H9 (cell line): ENCODE results near the gene CTF1. TPM values are rescaled to one million over a fixed set of nuclear protein-coding genes. Genes with fewer than 3 reads are reported as not detected.

Source experiments
- DNase-seq: peaks from one replicate; pipeline ENCODE4 v3.0.0-alpha.2; 2017
- H2AFZ ChIP-seq: one replicate; pipeline ENCODE4 v1.6.1; 2013; ENCODE audit warnings: mild to moderate bottlenecking, low read length, control low read depth, moderate library complexity
- H2AK5ac ChIP-seq: 2 replicates; pipeline ENCODE4 v1.6.1; 2013; ENCODE audit warnings: low read length, control low read depth, mixed read lengths; ENCODE audit not compliant: insufficient read length
- H2BK120ac ChIP-seq: one replicate; pipeline ENCODE4 v1.6.1; 2013; ENCODE audit warnings: low read depth, mild to moderate bottlenecking, low read length, control low read depth, inconsistent platforms; ENCODE audit not compliant: poor library complexity, severe bottlenecking
- H2BK12ac ChIP-seq: 2 replicates; pipeline ENCODE4 v1.6.1; 2013; ENCODE audit warnings: low read length, control low read depth, mixed read lengths, low read depth; ENCODE audit not compliant: insufficient read length
- H2BK15ac ChIP-seq: 2 replicates; pipeline ENCODE4 v1.6.1; 2013; ENCODE audit warnings: low read depth, low read length, control low read depth
- H2BK20ac ChIP-seq: one replicate; pipeline ENCODE4 v1.6.1; 2013; ENCODE audit warnings: low read depth, mild to moderate bottlenecking, low read length, control low read depth, inconsistent platforms; ENCODE audit not compliant: poor library complexity, severe bottlenecking
- H2BK5ac ChIP-seq: 2 replicates; pipeline ENCODE4 v1.6.1; 2013; ENCODE audit warnings: low read length, control low read depth, mixed read lengths; ENCODE audit not compliant: insufficient read length
- H3K14ac ChIP-seq: 2 replicates; pipeline ENCODE4 v1.6.1; 2013; ENCODE audit warnings: low read length, control low read depth; ENCODE audit not compliant: insufficient read depth
- H3K18ac ChIP-seq: 2 replicates; pipeline ENCODE4 v1.6.1; 2013; ENCODE audit warnings: low read depth, mild to moderate bottlenecking, mixed read lengths, low read length, control low read depth; ENCODE audit not compliant: insufficient read length
- H3K23ac ChIP-seq: 2 replicates; pipeline ENCODE4 v1.6.1; 2013; ENCODE audit warnings: low read length, control low read depth, mixed read lengths, low read depth; ENCODE audit not compliant: insufficient read length
- H3K23me2 ChIP-seq: 2 replicates; pipeline ENCODE4 v1.6.1; 2013; ENCODE audit warnings: low read depth, mild to moderate bottlenecking, mixed read lengths, low read length, control low read depth; ENCODE audit not compliant: insufficient read length, poor library complexity, severe bottlenecking
- H3K27ac ChIP-seq: 2 replicates; pipeline ENCODE4 v1.5.1; 2013; ENCODE audit warnings: low read length, control low read depth, mixed read lengths, low read depth; ENCODE audit not compliant: insufficient read length
- H3K27me3 ChIP-seq: 2 replicates; pipeline ENCODE4 v1.6.1; 2013; ENCODE audit warnings: low read length, control low read depth, inconsistent platforms; ENCODE audit not compliant: insufficient read depth
- H3K4ac ChIP-seq: 2 replicates; pipeline ENCODE4 v1.6.1; 2013; ENCODE audit warnings: low read depth, mild to moderate bottlenecking, control low read depth, inconsistent platforms, low read length, moderate library complexity
- H3K4me1 ChIP-seq: 2 replicates; pipeline ENCODE4 v1.6.1; 2013; ENCODE audit warnings: low read length, control low read depth, inconsistent platforms; ENCODE audit not compliant: insufficient read depth
- H3K4me2 ChIP-seq: 2 replicates; pipeline ENCODE4 v1.6.1; 2013; ENCODE audit warnings: low read length, control low read depth, mixed read lengths; ENCODE audit not compliant: insufficient read length, insufficient read depth
- H3K56ac ChIP-seq: 2 replicates; pipeline ENCODE4 v1.6.1; 2013; ENCODE audit warnings: low read depth, mild to moderate bottlenecking, mixed read lengths, low read length, control low read depth; ENCODE audit not compliant: insufficient read length
- H3K79me1 ChIP-seq: 2 replicates; pipeline ENCODE4 v1.6.1; 2013; ENCODE audit warnings: low read depth, mild to moderate bottlenecking, moderate library complexity, low read length, control low read depth, inconsistent platforms; ENCODE audit not compliant: insufficient read depth, poor library complexity, severe bottlenecking
- H3K79me2 ChIP-seq: 2 replicates; pipeline ENCODE4 v1.6.1; 2013; ENCODE audit warnings: low read length, control low read depth, inconsistent platforms; ENCODE audit not compliant: insufficient read depth
- H3K9ac ChIP-seq: 2 replicates; pipeline ENCODE4 v1.6.1; 2013; ENCODE audit warnings: low read length, control low read depth, mixed read lengths; ENCODE audit not compliant: insufficient read length; ENCODE audit errors: extremely low read depth
- H3K9me3 ChIP-seq: one replicate; pipeline ENCODE4 v1.6.1; 2013; ENCODE audit warnings: low read depth, low read length, inconsistent platforms; ENCODE audit not compliant: control insufficient read depth
- H3T11ph ChIP-seq: one replicate; pipeline ENCODE4 v1.6.1; 2013; ENCODE audit warnings: mild to moderate bottlenecking, low read length, control low read depth, inconsistent platforms
- H4K20me1 ChIP-seq: one replicate; pipeline ENCODE4 v1.6.1; 2013; ENCODE audit not compliant: control insufficient read depth, insufficient read length, insufficient read depth
- H4K5ac ChIP-seq: 2 replicates; pipeline ENCODE4 v1.6.1; 2013; ENCODE audit warnings: low read depth, mild to moderate bottlenecking, mixed read lengths, low read length, control low read depth; ENCODE audit not compliant: insufficient read length
- H4K8ac ChIP-seq: replicated peaks from 2 replicates; pipeline ENCODE4 v1.6.1; 2013; ENCODE audit warnings: low read length, control low read depth, mixed read lengths, low read depth; ENCODE audit not compliant: insufficient read length
- H4K91ac ChIP-seq: 2 replicates; pipeline ENCODE4 v1.6.1; 2013; ENCODE audit warnings: low read depth, mild to moderate bottlenecking, moderate library complexity, mixed read lengths, low read length, control low read depth; ENCODE audit not compliant: insufficient read length
- H3K27ac Mint-ChIP-seq, 3 experiments: 2 replicates in 2 of 3; 3 replicates in 1 of 3; pipeline ENCODE4 v1.8.0; 2020 to 2021; ENCODE audit warnings: mixed read lengths in 3 of 3, mild to moderate bottlenecking in 1 of 3, moderate library complexity in 1 of 3
- H3K27me3 Mint-ChIP-seq: 2 replicates; pipeline ENCODE4 v1.8.0; 2021; ENCODE audit warnings: low read depth, mild to moderate bottlenecking, moderate library complexity, mixed read lengths
- H3K36me3 Mint-ChIP-seq, 3 experiments: 2 replicates in 2 of 3; 3 replicates in 1 of 3; pipeline ENCODE4 v1.8.0; 2020 to 2021; ENCODE audit warnings: low read depth in 3 of 3, mixed read lengths in 3 of 3; ENCODE audit not compliant: insufficient read depth in 1 of 3
- H3K4me1 Mint-ChIP-seq, 2 experiments: 2 replicates each; pipeline ENCODE4 v1.8.0; 2020; ENCODE audit warnings: mixed read lengths in 2 of 2
- H3K4me3 Mint-ChIP-seq, 2 experiments: 2 replicates in 1 of 2; 3 replicates in 1 of 2; pipeline ENCODE4 v1.8.0; 2020 to 2021; ENCODE audit warnings: mild to moderate bottlenecking in 2 of 2, mixed read lengths in 2 of 2, moderate library complexity in 1 of 2
- H3K9me3 Mint-ChIP-seq, 2 experiments: 2 replicates in 1 of 2; 3 replicates in 1 of 2; pipeline ENCODE4 v1.8.0; 2020; ENCODE audit warnings: mild to moderate bottlenecking in 2 of 2, mixed read lengths in 2 of 2, moderate library complexity in 1 of 2
- WGBS: extraction: QIAGEN DNeasy Blood & Tissue Kit; methylation state at CpG from one replicate; pipeline ENCODE4 v1.1.7; 2013; ENCODE audit warnings: missing lambda C conversion rate, low lambda C conversion rate, mixed read lengths; ENCODE audit not compliant: insufficient read length; ENCODE audit errors: extremely low coverage; 5-methylcytosine and 5-hydroxymethylcytosine counted together
- microRNA-seq: library from miRNA; unstranded; fragments of <30 nt; microRNA quantifications from one replicate; pipeline ENCODE4, GENCODE V29; 2020; ENCODE audit warnings: borderline microRNAs expressed
- total RNA-seq: library from RNA; stranded (reverse); gene quantifications from 2 replicates; pipeline ENCODE4 v1.2.1, GENCODE V29; 2021
- TF ChIP-seq, protein P1 (sequence below): fragments of 200-600 bp; sonication (generic); conservative IDR thresholded peaks from 3 replicates; pipeline ENCODE4 v1.8.0; 2021; ENCODE audit warnings: antibody characterized with exemption, mild to moderate bottlenecking

Gene CTF1
- total RNA-seq, 1 experiment from 2014 or later = 0.72 TPM

DNA sequence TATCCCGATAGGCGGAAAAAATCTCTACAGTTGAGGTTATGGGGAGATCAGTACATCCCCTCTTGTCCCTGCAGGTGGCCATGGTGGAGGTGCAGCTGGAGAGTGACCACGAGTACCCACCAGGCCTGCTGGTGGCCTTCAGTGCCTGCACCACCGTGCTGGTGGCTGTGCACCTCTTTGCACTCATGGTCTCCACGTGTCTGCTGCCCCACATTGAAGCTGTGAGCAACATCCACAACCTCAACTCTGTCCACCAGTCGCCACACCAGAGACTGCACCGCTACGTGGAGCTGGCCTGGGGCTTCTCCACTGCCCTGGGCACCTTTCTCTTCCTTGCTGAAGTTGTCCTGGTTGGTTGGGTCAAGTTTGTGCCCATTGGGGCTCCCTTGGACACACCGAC is 56.7 kb downstream of the CTF1 start:
- H2BK15ac ChIP-seq = no peak overlapping the region
- H4K91ac ChIP-seq = no peak overlapping the region
- H3K27me3 ChIP-seq = no peaks in the 10 kb centered on the region
- H3K27ac ChIP-seq = no peak overlapping the region
- no peaks in the 10 kb centered on the region for H3K4me1 ChIP-seq
- no peaks in the 10 kb centered on the region for H3K9me3 Mint-ChIP-seq
- no peak overlapping the region for H2BK120ac ChIP-seq
- no peak overlapping the region for H2AFZ ChIP-seq
- TF ChIP-seq, protein P1, sequence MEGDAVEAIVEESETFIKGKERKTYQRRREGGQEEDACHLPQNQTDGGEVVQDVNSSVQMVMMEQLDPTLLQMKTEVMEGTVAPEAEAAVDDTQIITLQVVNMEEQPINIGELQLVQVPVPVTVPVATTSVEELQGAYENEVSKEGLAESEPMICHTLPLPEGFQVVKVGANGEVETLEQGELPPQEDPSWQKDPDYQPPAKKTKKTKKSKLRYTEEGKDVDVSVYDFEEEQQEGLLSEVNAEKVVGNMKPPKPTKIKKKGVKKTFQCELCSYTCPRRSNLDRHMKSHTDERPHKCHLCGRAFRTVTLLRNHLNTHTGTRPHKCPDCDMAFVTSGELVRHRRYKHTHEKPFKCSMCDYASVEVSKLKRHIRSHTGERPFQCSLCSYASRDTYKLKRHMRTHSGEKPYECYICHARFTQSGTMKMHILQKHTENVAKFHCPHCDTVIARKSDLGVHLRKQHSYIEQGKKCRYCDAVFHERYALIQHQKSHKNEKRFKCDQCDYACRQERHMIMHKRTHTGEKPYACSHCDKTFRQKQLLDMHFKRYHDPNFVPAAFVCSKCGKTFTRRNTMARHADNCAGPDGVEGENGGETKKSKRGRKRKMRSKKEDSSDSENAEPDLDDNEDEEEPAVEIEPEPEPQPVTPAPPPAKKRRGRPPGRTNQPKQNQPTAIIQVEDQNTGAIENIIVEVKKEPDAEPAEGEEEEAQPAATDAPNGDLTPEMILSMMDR = no peak
- no peak overlapping the region for H3K23ac ChIP-seq
- H3K4me1 Mint-ChIP-seq = peaks cover 14 to 17% of the 10 kb centered on the region in 2 experiments
- no peak overlapping the region for H3K14ac ChIP-seq
- no peaks in the 10 kb centered on the region for H3K9me3 ChIP-seq
- H2BK12ac ChIP-seq = no peak overlapping the region
- no peak overlapping the region for H3K9ac ChIP-seq
- no peak overlapping the region for H3K56ac ChIP-seq
- H3K79me1 ChIP-seq = no peaks in the 10 kb centered on the region
- no peaks in the 10 kb centered on the region for H3K79me2 ChIP-seq
- no peak overlapping the region for H3T11ph ChIP-seq
- no peak for DNase-seq
- no peak overlapping the region for H4K8ac ChIP-seq
- H3K36me3 Mint-ChIP-seq = no peaks in the 10 kb centered on the region; a peak in 1 of 7 replicates
- H2BK5ac ChIP-seq = no peak overlapping the region
- no peak overlapping the region for H3K4me3 Mint-ChIP-seq
- no peak overlapping the region for H4K5ac ChIP-seq
- H2BK20ac ChIP-seq = no peak overlapping the region
- no peaks in the 10 kb centered on the region for H4K20me1 ChIP-seq
- H3K27ac Mint-ChIP-seq = no peak overlapping the region; a peak in 1 of 7 replicates
- no peak overlapping the region for H3K18ac ChIP-seq
- no peak overlapping the region for H3K4me2 ChIP-seq
- no CpG with 5 or more reads among the region's 9 CpGs for WGBS
- peaks cover 4% of the 10 kb centered on the region; the same call in 1 of the 2 replicates for H3K27me3 Mint-ChIP-seq
- H2AK5ac ChIP-seq = no peak overlapping the region
- peaks cover 9% of the 10 kb centered on the region for H3K23me2 ChIP-seq
- no peak overlapping the region for H3K4ac ChIP-seq

Small RNA genes lying within 50 kb of the gene (microRNA-seq; reads per million reads assigned to microRNA genes)
- gene MIR4519 (not detected), gene MIR762 (not detected)

Other genes with a start within 250 kb of the CTF1 start
- 11.6 and 13.6 TPM in 2 replicates for gene PRR14, start 245.7 kb upstream of the CTF1 start, total RNA-seq
- gene FBRS, start 238.2 kb upstream of the CTF1 start, total RNA-seq = 12.6 and 16.8 TPM in 2 replicates
- 63.1 and 65.5 TPM in 2 replicates for gene SRCAP, start 197.4 kb upstream of the CTF1 start, total RNA-seq
- gene PHKG2, start 148.2 kb upstream of the CTF1 start, total RNA-seq = 46.6 and 47.9 TPM in 2 replicates
- 5.4 and 7.4 TPM in 2 replicates for gene CFAP119, start 134.6 kb upstream of the CTF1 start, total RNA-seq
- gene RNF40, start 134.3 kb upstream of the CTF1 start, total RNA-seq = 103 and 106 TPM in 2 replicates
- 20.0 TPM in 2 replicates for gene ZNF629, start 109.4 kb upstream of the CTF1 start, total RNA-seq
- 17.5 and 18.3 TPM in 2 replicates for gene BCL7C, start 2.5 kb upstream of the CTF1 start, total RNA-seq
- gene FBXL19, start 27.0 kb downstream of the CTF1 start, total RNA-seq = 66.8 and 68.0 TPM in 2 replicates
- gene ORAI3, start 52.5 kb downstream of the CTF1 start, total RNA-seq = 6.1 and 6.9 TPM in 2 replicates
- 36.9 and 37.0 TPM in 2 replicates for gene SETD1A, start 61.1 kb downstream of the CTF1 start, total RNA-seq
- 5.5 and 7.5 TPM in 2 replicates for gene HSD3B7, start 88.6 kb downstream of the CTF1 start, total RNA-seq
- 9.7 and 11.0 TPM in 2 replicates for gene STX1B, start 114.0 kb downstream of the CTF1 start, total RNA-seq
- gene STX4, start 136.9 kb downstream of the CTF1 start, total RNA-seq = 31.1 and 32.3 TPM in 2 replicates
- 18.6 and 19.6 TPM in 2 replicates for gene ZNF668, start 177.6 kb downstream of the CTF1 start, total RNA-seq
- gene ZNF646, start 177.8 kb downstream of the CTF1 start, total RNA-seq = 25.9 and 29.2 TPM in 2 replicates
- gene PRSS53, start 192.3 kb downstream of the CTF1 start, total RNA-seq = 2.8 and 3.6 TPM in 2 replicates
- 93.9 and 94.5 TPM in 2 replicates for gene VKORC1, start 198.2 kb downstream of the CTF1 start, total RNA-seq
- gene BCKDK, start 211.8 kb downstream of the CTF1 start, total RNA-seq = 55.7 and 57.0 TPM in 2 replicates
- gene KAT8, start 221.1 kb downstream of the CTF1 start, total RNA-seq = 52.1 and 53.4 TPM in 2 replicates
- gene PRSS8, start 239.1 kb downstream of the CTF1 start, total RNA-seq = 64.0 and 65.0 TPM in 2 replicates